K562 treated with DMSO at 1 percent for 48 hours (cell line): ENCODE data around the gene LIPA. TPM values are rescaled to one million over a fixed set of nuclear protein-coding genes. Genes with fewer than 3 reads are reported as not detected.

Source experiments
- total RNA-seq: library from RNA; unstranded; fragments of 300-600 nt; gene quantifications from 2 replicates; pipeline ENCODE4 v1.2.3, GENCODE V29; 2022; ENCODE audit warnings: low replicate concordance; ENCODE audit errors: extremely low read depth

The LIPA gene
- total RNA-seq = not detected in 2 replicates

GRCh38 chr10:89251409-89252224, at the start of gene LIPA:
LIPA (minus strand) TSS chr10:89251775; CDS start chr10:89247648, 4,127 bp downstream.

GRCh38 chr10:89207181-89207800, 44.3 kb downstream of the LIPA start, which contains the start of gene CH25H:
CH25H (minus strand) TSS chr10:89207317; CDS start chr10:89207292, 25 bp downstream.

Other genes with a start within 250 kb of the LIPA start
- gene CH25H, start 44.5 kb downstream of the LIPA start, total RNA-seq = not detected in 2 replicates
- gene IFIT2, start 50.3 kb upstream of the LIPA start, total RNA-seq = not detected in 2 replicates
- not detected in 2 replicates for gene IFIT3, start 76.2 kb upstream of the LIPA start, total RNA-seq
- gene IFIT1B, start 126.3 kb upstream of the LIPA start, total RNA-seq = not detected in 2 replicates
- not detected in 2 replicates for gene IFIT1, start 140.8 kb upstream of the LIPA start, total RNA-seq
- not detected in 2 replicates for gene IFIT5, start 162.8 kb upstream of the LIPA start, total RNA-seq